RWPE2 (cell line): ENCODE data around the gene RAB15.

Experiments
- ATAC-seq: fragments of 200-7000 bp; cut with Tn5 transposase; 3 replicates; pipeline ENCODE4 v1.9.1; 2021; ENCODE audit warnings: low read depth
- DNase-seq: peaks from one replicate; pipeline ENCODE4 v3.0.0-alpha.2; 2020; ENCODE audit warnings: low spot score
- H3K27ac ChIP-seq: fragments of 450-650 bp; 2 replicates; pipeline ENCODE4 v1.5.1; 2017; ENCODE audit warnings: mild to moderate bottlenecking; ENCODE audit not compliant: poor library complexity, severe bottlenecking
- H3K27me3 ChIP-seq: fragments of 250-450 bp; sonication (Bioruptor Pico); 2 replicates; pipeline ENCODE4 v1.5.1; 2021; ENCODE audit warnings: mild to moderate bottlenecking, moderate library complexity; ENCODE audit not compliant: insufficient read depth, poor library complexity, severe bottlenecking
- H3K36me3 ChIP-seq: fragments of 250-450 bp; sonication (Bioruptor Pico); 2 replicates; pipeline ENCODE4 v1.5.1; 2020; ENCODE audit warnings: low read depth, mild to moderate bottlenecking, moderate library complexity
- H3K4me1 ChIP-seq: fragments of 250-450 bp; sonication (Bioruptor Pico); 2 replicates; pipeline ENCODE4 v1.5.1; 2021; ENCODE audit warnings: mild to moderate bottlenecking, moderate library complexity; ENCODE audit not compliant: insufficient read depth, poor library complexity, severe bottlenecking
- H3K4me3 ChIP-seq: fragments of 250-450 bp; sonication (Bioruptor Pico); 2 replicates; pipeline ENCODE4 v1.5.1; 2021; ENCODE audit warnings: mild to moderate bottlenecking, moderate library complexity; ENCODE audit not compliant: severe bottlenecking
- H3K9me3 ChIP-seq: fragments of 250-450 bp; sonication (Bioruptor Pico); 2 replicates; pipeline ENCODE4 v1.5.1; 2021; ENCODE audit warnings: mild to moderate bottlenecking, moderate library complexity; ENCODE audit not compliant: severe bottlenecking
- TF ChIP-seq, protein P1 (sequence below): fragments of 450-650 bp; IDR thresholded peaks from one replicate; pipeline ENCODE4 v1.5.1; 2017; ENCODE audit warnings: mild to moderate bottlenecking, moderate library complexity; ENCODE audit not compliant: poor library complexity, severe bottlenecking

RAB15 gene

DNA sequence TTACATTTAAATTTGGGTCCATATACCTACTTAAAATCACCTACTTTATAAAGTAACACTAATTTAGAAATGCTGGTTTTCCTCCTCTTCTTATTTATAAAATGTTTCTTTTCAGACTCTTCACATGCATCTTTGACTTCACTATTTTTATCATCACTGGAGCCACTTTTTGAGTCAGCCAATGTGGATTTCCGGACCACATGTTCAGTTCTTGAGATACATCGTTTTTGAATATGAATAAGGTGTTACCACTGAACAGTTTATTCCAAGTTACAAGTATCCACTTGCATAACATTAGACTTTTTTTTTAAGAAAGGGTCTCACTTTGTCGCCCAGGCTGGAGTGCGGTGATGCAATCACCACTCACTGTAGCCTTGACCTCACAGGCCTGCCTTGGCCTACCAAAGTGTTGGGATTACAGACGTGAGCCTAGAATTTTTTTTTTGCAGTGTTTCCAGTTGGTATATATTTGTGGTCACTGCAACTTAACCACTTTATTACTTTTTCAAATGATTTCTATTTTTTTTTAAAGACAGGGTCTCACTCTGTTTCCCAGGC is 20.3 kb upstream of the RAB15 start:
- peaks cover 7% of the 10 kb centered on the region for H3K4me1 ChIP-seq
- H3K4me3 ChIP-seq: no peak overlapping the region
- DNase-seq: no peak
- TF ChIP-seq, protein P1, sequence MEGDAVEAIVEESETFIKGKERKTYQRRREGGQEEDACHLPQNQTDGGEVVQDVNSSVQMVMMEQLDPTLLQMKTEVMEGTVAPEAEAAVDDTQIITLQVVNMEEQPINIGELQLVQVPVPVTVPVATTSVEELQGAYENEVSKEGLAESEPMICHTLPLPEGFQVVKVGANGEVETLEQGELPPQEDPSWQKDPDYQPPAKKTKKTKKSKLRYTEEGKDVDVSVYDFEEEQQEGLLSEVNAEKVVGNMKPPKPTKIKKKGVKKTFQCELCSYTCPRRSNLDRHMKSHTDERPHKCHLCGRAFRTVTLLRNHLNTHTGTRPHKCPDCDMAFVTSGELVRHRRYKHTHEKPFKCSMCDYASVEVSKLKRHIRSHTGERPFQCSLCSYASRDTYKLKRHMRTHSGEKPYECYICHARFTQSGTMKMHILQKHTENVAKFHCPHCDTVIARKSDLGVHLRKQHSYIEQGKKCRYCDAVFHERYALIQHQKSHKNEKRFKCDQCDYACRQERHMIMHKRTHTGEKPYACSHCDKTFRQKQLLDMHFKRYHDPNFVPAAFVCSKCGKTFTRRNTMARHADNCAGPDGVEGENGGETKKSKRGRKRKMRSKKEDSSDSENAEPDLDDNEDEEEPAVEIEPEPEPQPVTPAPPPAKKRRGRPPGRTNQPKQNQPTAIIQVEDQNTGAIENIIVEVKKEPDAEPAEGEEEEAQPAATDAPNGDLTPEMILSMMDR: no peak
- H3K27me3 ChIP-seq: no peaks in the 10 kb centered on the region
- no peaks in the 10 kb centered on the region for H3K9me3 ChIP-seq
- no peaks in the 10 kb centered on the region; the same call in 1 of the 2 replicates for H3K36me3 ChIP-seq
- no peak for ATAC-seq
- H3K27ac ChIP-seq: no peak overlapping the region

DNA sequence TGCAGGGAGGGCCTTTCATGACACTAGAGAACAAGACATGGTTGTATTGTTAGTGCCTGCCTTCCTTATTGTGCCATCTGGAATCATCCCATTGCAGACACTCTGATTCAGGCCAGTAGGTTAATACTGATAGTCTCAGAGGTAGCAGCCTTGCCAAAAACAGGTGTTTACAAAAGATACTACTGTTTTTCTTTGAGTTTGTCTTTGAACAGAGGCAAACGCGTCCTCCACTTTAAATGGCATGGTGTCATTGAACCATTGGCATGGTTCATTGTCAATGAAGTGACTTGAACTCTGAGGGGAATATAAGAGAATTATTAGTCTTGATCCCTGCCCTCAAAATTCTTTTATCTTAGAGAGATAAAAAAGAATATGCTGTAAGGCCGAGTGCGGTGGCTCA is 18.8 kb upstream of the RAB15 start:
- Histone ChIP-seq H3K9me3 (no peaks in the 10 kb centered on the region), H3K4me1 (peaks cover 7% of the 10 kb centered on the region), H3K36me3 (no peaks in the 10 kb centered on the region; the same call in 1 of the 2 replicates), H3K27ac (no peak overlapping the region), H3K27me3 (no peaks in the 10 kb centered on the region), H3K4me3 (no peak overlapping the region)
- no peak for DNase-seq
- TF ChIP-seq, protein P1: no peak
- no peak for ATAC-seq

DNA sequence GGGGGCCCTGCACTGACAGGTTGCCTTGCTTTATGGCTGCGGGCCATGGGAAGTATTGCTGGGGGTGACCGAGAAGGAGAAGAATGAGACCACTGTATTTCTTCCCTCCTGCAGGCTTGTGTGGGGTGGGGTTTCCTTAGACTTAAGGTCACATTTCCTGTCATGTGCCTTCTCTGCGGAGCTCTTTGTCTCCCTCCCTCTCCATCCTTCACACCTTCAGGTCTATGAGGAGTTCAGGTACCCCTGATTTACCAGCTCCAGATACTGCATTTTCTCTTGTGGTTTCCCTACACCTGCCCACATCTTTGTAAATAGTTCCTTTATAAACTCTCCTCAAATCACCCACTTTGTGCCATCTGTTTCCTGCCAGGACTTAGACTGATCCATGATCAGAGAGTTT is 18.2 kb upstream of the RAB15 start:
- Histone ChIP-seq H3K4me1 (peaks cover 7% of the 10 kb centered on the region), H3K27me3 (no peaks in the 10 kb centered on the region), H3K27ac (no peak overlapping the region), H3K4me3 (no peak overlapping the region), H3K9me3 (no peaks in the 10 kb centered on the region), H3K36me3 (no peaks in the 10 kb centered on the region; the same call in 1 of the 2 replicates)
- DNase-seq: no peak
- TF ChIP-seq, protein P1: no peak
- no peak for ATAC-seq

DNA sequence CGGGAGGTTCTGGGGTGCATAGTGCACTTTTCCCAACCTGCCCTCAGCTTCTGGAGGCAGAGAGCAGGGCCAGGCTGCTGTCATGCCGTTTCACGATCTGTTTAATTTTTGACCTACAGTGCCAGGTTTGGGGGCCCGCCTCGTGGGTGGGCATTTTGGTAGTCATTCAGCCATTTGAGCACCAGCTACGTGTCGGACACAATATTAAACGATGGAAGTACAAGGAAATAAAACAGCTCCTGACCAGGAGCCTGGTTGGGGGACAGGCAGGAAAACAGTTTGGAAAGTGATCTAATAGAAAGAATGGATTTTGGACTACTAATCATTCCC is 15.3 kb upstream of the RAB15 start:
- Histone ChIP-seq H3K36me3 (no peaks in the 10 kb centered on the region), H3K27me3 (no peaks in the 10 kb centered on the region), H3K4me3 (peak overlapping the region; percentile 67), H3K9me3 (no peaks in the 10 kb centered on the region), H3K27ac (peak overlapping the region; percentile 50), H3K4me1 (peaks cover 10% of the 10 kb centered on the region)
- DNase-seq (no peak), ATAC-seq (no peak)
- TF ChIP-seq, protein P1: no peak

GRCh38 chr14:64986648-64987437 is 14.7 kb upstream of the RAB15 start, which contains the start of gene FNTB:
TSS of gene FNTB (plus strand) at chr14:64986895. CDS start at chr14:64986954, 59 bp downstream.
- DNase-seq (peak; percentile 98), ATAC-seq (peak; percentile 97)
- Histone ChIP-seq H3K36me3 (no peaks in the 10 kb centered on the region), H3K27me3 (no peaks in the 10 kb centered on the region), H3K9me3 (no peaks in the 10 kb centered on the region), H3K4me1 (peaks cover 10% of the 10 kb centered on the region), H3K4me3 (peak within 1 kb of the TSS; percentile 67), H3K27ac (peak within 1 kb of the TSS; percentile 50)
- TF ChIP-seq, protein P1: peak; percentile 99
